Measurements from ENCODE around the gene EPSTI1.
"Not testable (repeated sequence)": the region's sequence is repeated elsewhere in the genome, so short reads cannot be mapped to it uniquely, and the experiment has no call there.

EPSTI1 gene

DNA sequence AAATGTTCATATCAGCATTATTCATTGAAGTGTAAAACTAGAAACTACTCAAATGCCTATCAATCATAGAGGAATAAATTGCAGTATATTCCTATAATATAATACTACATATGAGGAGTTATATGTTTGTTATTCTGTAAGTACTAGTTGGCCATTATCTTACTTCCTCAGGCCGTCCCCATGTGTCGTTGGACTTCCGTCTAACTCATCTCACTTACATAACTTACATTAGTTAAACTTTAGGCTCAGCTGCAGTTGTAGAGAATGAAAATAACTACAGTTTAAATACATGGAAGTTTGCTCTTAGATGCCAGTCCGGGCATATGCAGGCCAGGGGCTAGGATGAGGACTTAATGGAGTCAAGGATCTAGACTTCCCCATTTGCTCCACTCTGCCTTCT, 8.6 kb upstream of the EPSTI1 start:
- ChIA-PET POLR2A (no interaction called here), CTCF (interaction anchor here (1.0 to 1.2 kb wide), 2 partner anchors 10 to 13 kb away, joined by 3 to 4 read pairs; no protein-coding TSS in a partner anchor)
- TF ChIP-seq, protein P1, sequence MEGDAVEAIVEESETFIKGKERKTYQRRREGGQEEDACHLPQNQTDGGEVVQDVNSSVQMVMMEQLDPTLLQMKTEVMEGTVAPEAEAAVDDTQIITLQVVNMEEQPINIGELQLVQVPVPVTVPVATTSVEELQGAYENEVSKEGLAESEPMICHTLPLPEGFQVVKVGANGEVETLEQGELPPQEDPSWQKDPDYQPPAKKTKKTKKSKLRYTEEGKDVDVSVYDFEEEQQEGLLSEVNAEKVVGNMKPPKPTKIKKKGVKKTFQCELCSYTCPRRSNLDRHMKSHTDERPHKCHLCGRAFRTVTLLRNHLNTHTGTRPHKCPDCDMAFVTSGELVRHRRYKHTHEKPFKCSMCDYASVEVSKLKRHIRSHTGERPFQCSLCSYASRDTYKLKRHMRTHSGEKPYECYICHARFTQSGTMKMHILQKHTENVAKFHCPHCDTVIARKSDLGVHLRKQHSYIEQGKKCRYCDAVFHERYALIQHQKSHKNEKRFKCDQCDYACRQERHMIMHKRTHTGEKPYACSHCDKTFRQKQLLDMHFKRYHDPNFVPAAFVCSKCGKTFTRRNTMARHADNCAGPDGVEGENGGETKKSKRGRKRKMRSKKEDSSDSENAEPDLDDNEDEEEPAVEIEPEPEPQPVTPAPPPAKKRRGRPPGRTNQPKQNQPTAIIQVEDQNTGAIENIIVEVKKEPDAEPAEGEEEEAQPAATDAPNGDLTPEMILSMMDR (IDR thresholded peaks at IDR 0.05; ENCODE audit: control extremely low read depth, extremely low read depth, low read depth, missing control alignments), result no peak
- no peak for DNase-seq (ENCODE audit: extremely low spot score)

DNA sequence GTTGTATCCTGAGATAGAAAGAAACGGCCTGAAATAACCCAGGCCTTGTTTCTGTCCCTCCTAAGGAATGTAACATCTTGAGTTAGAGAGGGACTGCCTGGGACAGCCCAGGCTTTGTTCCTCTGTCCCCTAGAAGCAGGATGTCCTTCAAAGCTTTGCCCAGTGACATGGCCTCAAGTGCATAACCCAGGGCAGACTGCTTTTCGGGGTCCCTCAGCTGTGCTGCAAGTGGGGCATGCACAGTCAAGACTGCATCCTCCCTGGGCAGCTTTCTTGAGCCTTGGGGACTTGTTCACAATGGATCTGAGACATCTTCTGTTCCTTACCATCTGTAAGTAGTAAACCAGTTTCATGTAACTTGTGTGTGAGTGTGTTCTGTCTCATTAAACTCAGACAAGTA, 7.5 kb upstream of the EPSTI1 start:
- no peak for DNase-seq (ENCODE audit: extremely low spot score)
- POLR2A ChIA-PET, result no interaction called here
- CTCF ChIA-PET, result interaction anchor here (2.5 to 3.7 kb wide), 2 partner anchors 12 to 30 kb away, joined by 7 to 12 read pairs; no protein-coding TSS in a partner anchor
- TF ChIP-seq, protein P1 (IDR thresholded peaks at IDR 0.05; ENCODE audit: control extremely low read depth, extremely low read depth, low read depth, missing control alignments), result no peak

DNA sequence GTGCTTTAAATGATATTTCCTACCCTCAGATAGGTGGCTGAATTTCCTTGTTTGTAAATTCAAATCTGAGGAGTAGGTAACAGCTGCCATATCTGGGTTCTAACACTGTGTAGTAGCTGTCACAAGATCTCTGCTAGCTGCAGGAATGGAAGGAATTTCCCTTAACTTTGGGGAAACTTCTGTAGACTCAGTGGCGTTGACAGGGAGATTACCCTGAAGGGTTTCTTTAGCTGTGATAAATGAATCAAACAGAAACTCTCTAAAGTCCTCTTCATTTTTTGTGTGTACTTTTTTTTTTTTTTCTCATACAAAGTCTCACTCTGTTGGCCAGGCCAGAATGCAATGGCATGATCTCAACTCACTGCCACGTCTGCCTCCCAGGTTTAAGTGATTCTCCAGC, 5.3 kb upstream of the EPSTI1 start:
- POLR2A ChIA-PET, result interaction anchor here (0.6 to 0.7 kb wide), 2 partner anchors 29 to 439 kb away, joined by 3 read pairs; no protein-coding TSS in a partner anchor
- peak; percentile 52 for DNase-seq (ENCODE audit: extremely low spot score)
- CTCF ChIA-PET, result interaction anchor here (0.7 to 3.7 kb wide), 6 partner anchors 8 to 79 kb away, joined by 3 to 12 read pairs (median 6); no protein-coding TSS in a partner anchor
- TF ChIP-seq, protein P1 (IDR thresholded peaks at IDR 0.05; ENCODE audit: control extremely low read depth, extremely low read depth, low read depth, missing control alignments), result no peak

DNA sequence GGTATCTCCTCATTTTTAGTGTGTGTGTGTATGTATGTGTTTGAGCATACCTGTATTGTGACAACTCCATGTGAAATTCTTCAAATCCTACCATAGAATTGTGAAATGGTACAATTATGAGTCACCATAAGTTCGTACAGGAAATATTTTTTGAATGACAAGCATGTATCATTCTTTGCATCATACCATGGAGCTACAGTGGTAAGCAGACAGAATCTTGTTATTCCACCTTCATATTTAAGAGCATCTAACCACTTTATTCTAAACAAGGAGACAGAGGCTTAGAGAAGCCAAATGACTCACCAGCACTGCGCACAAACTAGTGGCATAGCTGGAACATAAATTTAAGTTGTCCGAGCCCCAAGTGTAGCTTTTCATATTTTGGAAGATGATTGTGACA, 4.5 kb upstream of the EPSTI1 start:
- ChIA-PET POLR2A (no interaction called here), CTCF (interaction anchor here (1.0 to 3.7 kb wide), 3 partner anchors 9 to 27 kb away, joined by 4 to 12 read pairs (median 8); no protein-coding TSS in a partner anchor)
- no peak for DNase-seq (ENCODE audit: extremely low spot score)
- TF ChIP-seq, protein P1 (IDR thresholded peaks at IDR 0.05; ENCODE audit: control extremely low read depth, extremely low read depth, low read depth, missing control alignments), result no peak

DNA sequence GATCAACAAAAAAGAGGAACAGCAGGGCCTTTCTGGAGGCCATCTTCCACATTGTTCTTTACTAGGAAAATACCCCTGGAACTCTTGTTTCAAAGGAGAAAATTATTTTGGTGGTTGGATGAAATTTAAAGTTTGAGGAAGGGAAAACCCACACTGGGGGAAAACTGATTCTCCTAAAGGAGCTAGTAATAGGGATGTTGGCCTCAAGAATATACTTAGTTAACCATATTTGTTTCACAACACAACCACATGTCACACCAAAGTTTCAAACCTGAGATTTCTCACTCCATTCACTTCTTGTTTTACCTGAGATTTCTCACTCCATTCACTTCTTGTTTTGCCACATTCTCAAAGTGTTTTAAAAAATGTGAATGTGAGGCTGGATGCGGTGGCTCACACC, 2.8 kb upstream of the EPSTI1 start:
- CTCF ChIA-PET, result interaction anchor here (1.0 kb wide), 1 partner anchor 23 kb away, joined by 5 read pairs; no protein-coding TSS in a partner anchor
- POLR2A ChIA-PET, result no interaction called here
- TF ChIP-seq, protein P1 (IDR thresholded peaks at IDR 0.05; ENCODE audit: control extremely low read depth, extremely low read depth, low read depth, missing control alignments), result no peak
- no peak for DNase-seq (ENCODE audit: extremely low spot score)

DNA sequence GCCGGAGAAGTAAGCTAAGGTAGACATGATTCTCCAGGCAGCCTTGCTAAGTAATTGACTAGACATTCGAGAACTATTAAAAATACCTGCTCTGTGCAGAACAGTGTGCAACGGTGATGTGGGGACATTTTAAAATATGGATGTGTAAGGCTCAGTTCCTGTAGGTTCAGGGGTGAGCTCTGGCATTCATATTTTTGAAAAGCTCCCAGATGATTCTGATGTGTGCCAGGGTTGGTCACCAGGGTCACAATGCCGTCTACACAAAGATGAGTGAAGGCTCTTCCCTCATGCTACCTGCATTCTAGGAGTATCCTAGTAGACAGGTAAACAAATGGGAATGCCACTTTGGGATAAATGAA, 702 bp upstream of the EPSTI1 start:
- TF ChIP-seq, protein P1 (IDR thresholded peaks at IDR 0.05; ENCODE audit: control extremely low read depth, extremely low read depth, low read depth, missing control alignments), result no peak
- DNase-seq (ENCODE audit: extremely low spot score), result no peak
- CTCF ChIA-PET, result interaction anchor here (1.0 to 3.8 kb wide), 8 partner anchors 18 to 812 kb away, joined by 3 to 22 read pairs (median 4); no protein-coding TSS in a partner anchor
- POLR2A ChIA-PET, result interaction anchor here (0.8 to 1.0 kb wide), 2 partner anchors 8 to 30 kb away, joined by 3 to 5 read pairs; no protein-coding TSS in a partner anchor

DNA sequence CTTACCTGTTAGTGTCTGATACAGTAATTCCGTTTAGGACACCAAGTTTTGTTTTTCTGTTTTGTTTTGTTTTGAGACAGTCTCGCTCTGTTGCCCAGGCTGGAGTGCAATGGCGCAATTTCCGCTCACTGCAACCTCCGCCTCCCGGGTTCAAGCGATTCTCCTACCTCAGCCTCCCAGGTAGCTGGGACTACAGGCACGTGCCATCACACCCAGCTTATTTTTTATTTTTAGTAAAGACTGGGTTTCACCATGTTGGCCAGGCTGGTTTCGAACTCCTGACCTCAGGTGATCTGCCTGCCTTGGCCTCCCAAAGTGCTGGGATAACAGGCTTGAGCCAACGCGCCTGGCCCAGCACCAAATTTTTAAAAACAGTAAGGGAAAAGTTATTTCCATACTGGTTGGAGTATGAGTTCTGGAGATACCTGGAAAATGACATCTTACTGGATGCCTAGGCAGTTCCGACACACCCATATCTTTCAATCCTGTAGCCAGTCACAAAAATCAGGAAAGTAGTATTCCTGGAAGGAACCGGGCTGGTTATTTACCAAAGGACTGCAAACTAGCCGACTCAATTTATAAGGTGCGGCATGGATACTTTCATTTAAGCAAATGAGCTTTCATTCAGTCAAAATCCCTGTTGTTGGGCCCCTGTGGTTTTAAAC, 676 bp downstream of the EPSTI1 start:
- POLR2A ChIA-PET; DNase-seq (ENCODE audit: extremely low spot score): not testable (repeated sequence)
- CTCF ChIA-PET, result interaction anchor here (0.8 to 3.8 kb wide), 11 partner anchors 12 to 114 kb away, joined by 3 to 22 read pairs (median 4); no protein-coding TSS in a partner anchor
